Myocyte (in vitro differentiated cells): ENCODE results near the gene TTLL8. TPM values are rescaled to one million over a fixed set of nuclear protein-coding genes. Genes with fewer than 3 reads are reported as not detected.

Experiments used
- DNase-seq: peaks from one replicate; pipeline ENCODE4 v3.0.0-alpha.2; 2012; ENCODE audit warnings: low read depth
- total RNA-seq: library from RNA; depleted of rRNA; stranded (reverse); fragments of >200 nt; gene quantifications from 2 replicates; pipeline ENCODE4 v1.2.3, GENCODE V29; 2014

The TTLL8 gene
- total RNA-seq, 1 donor from 2014 or later, result not detected

DNA sequence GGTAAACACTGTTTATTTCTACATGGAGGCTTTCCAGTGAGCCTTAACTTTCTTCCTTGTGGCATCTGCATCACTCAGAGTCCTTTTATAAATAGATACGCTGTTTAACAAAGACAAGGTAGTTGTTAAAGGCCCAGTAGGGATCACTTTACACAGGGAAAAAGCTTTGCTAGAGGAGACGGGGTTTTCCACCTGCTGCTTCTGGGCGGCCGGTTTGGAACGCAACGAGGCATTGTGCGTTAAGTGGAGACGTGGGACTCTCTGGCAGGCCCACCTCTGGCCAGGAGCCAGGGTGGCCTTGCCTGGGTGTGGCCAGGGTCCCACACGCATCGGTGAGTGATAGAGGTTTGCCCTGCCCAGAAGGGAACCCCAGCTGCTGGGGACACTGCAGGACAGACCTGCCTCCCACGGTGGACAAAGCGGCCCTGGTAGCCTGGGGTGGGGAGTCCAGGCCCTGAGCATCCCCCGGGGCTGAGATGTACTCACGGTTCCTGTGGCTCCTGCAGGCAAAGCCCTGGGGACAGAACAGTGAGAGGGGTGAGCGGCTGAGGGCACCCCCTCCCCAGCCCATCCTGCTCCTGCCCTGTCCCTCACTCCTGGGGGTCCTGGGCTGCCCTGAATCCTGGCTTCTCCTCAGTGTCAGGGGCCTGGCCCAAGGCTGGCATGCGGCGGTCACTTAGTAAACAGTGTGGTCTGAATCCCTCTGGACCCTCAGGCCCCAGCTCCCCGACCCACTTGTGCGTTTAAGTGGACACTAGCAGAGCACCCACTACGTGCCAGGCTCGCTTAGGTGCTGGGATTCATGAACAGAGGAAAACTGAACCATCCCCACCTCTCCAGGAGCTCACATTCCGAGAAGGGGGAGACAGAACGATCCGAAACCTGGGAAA is 49.7 kb downstream of the TTLL8 start:
- peak; percentile 12 for DNase-seq

DNA sequence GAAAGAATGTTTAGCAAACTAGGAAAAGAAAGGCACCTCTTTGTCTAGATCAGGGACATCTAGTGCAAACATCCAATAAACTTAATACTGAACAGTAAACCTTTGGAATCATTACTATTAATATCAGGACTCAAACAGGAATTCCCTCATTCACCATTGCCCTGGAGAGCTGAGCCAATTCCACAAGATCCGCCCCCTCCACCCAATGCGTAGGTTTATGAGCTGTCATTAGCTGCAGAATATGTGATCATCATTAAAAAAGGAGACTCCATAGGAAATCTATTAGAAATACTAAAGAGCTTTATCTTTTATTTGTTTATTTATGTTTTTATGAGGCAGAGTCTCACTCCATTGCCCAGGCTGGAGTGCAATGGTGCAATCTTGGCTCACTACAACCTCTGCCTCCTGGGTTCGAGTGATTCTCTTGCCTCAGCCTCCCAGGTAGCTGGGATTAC is 51.0 kb downstream of the TTLL8 start:
- DNase-seq, result no peak

DNA sequence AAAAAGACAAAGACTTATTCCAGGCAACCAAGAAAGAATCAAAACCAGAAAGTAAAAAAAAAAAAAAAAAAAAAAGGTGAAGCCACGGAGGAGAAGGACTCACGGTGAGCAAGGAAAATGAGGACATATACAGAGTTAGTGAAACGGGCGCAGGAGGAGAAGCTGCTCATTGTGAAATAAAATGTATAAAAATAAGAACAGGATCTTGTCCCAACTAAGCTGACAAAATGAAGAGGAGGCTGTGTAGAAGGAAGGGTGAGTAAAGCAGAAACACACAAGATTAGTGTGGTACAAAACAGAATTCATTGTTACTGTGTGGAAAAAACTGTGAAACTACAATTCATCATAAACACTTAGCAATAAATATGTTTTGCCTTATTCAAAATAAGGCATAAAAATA is 53.2 kb downstream of the TTLL8 start:
- DNase-seq, result no peak

DNA sequence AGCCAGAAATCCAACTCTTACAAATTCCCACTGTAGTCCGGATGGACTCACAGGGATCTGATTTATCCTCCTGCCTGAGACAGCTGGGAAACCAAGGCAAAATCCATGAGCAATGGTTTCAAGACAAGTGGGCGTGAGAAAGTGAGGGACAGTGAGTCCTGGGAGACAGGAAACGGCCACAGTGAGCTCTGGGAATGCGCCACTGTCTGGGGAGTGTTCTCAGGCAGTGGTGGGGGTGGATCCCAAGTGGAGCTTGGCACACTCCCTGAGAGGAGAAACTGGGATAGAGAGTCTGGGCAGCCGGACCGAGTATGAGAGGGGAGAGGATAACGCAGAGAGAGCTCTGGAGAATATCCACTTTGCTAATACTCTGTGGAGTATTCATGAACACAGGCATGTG is 55.3 kb downstream of the TTLL8 start:
- DNase-seq, result peak; percentile 32

DNA sequence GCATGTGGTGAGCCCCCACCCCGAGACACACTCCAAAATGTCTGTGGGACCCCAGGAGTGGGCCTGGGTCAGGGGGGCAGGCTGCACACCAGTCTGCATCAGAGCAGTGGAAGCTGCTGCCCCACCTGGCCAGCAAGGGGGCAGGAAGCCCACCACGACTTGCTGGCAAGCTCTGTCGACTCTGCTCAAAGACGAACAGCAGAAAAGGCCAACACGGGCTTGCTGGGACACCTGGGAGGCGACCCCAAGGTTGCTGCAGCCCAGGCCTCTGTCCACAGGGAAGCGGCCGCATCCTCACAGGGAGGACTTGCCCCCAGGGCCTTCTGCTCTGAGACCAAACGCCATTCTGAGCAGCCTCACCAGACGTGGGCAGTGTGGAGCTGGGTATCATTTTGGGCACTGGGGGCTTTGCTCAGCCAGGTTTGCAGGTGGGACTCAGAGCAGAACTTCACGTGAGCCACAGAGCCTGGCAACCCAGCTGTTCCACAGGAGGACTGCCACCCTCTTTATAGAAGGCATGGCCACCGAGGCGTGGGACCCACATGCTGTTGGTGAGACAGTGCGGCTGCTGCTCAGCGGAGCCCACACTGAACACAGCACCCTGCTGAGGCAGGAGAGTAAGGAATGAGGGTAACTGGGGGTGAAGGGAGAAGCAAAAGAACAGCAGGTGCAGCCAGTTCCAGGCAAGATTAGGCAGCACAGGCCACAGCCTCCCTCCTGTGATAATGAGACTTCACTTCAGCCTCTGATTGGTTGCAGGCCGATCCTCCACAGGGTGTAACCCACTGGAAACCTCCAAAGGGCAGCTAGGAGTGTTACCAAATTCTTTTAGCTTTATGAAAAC is 56.5 kb downstream of the TTLL8 start:
- DNase-seq, result no peak

DNA sequence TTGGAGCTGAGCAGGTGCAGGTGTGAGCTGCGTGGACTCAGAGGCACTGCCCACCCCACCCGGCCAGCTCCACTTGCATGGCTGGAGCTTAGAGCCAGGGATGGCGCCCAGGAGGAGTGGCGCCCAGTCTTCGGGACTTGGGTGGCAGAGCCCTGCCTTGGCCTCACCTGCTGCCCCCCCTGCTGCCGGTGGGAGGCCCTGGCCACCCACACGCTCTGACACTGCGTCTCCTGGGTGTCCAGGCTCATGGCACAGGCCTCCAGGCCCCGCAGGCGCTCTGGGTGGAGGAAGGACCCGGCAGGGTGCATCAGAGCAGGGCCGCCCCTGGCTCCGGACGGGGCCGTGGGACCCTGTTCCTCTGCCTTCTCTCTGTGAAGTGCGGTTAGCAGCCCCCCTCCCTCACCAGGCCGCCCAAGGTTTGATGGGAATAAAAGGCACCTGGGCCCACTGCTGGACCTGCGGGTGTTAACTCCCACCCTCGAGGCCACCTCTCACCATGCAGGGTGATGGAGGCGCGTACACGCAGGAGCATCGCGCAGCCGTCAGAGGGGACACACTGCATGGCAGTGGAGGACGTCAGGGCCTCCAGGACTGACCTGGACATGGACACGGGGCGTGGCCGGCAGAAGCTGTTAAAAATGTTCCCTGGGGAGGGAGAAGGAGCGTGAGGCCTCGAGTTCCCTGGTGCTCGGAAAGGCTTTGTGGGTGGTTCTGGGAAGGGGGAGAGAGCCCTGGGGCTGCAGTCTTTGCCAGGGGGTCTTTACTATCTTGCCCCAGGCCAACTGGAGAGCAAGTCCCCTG is 57.3 kb downstream of the TTLL8 start:
- DNase-seq, result no peak

DNA sequence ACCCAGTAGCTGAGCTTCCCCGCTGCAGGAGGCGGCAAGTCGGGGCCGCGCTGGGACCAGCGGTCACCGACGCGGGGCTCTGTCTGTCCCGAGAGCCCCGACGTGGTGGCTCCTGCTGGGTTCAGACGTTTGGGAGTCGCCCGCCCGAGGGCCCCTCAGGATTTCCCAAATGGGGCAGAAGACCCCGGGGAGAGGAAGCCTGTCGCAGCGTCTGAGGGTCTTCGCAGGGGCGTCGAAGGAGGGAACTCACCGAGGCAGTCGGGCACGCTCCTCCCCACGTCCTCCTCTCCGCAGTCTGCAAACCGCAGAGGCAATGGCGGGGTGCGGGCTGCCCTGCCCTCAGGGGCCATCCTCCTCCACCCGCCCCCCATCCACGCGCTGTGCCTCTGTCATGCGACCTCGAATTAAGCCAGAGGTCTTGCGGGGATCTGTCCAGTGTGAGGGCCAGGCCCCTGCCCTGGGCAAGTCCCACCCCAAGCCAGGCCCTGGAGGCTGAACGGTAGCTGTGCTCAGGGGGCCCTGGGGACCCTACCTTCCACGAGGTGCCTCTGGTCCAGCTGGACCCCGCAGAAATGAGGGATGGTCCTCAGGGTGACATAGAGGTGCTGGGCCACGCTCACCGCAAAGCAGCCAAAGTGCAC is 58.0 kb downstream of the TTLL8 start:
- DNase-seq, result no peak

DNA sequence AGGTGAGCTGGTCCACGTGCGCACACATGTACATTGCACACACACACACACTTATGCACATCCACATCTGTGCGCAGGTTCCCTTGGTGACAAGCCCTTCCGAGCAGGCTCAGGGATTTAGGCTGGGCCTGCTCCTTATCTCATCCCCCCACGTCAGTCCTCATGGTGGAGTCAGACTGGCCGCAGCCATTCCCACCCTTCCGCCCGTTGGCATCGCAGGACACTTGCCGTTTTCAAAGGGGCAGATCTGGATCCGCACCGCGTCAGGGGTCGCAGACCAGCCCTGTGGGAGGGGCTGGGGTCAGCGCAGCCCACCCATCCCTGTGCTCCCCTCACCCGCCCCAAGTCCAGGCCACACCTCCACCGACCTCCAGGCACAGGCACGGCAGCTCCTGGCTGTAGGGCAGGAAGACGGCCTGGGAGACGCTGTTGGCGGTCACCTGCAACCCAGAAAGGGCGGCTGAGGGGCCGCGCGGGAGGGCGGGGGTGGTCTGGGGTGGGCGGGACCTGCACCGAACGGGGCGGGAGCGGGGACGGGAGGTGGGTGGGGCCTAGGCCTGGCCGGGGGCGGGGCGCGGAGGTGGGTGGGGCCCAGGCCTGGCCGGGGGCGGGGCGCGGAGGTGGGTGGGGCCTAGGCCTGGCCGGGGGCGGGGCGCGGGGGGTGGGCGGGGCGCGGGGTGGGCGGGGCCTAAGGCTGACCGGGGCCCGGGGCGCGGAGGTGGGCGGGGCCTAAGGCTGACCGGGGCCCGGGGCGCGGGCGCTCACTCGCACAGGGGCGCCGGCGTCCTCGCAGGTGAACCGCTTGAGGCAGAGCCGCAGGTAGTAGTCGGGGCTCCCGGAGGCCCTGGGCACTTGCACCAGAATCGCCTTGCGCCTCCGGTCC is 58.8 kb downstream of the TTLL8 start:
- no peak for DNase-seq

DNA sequence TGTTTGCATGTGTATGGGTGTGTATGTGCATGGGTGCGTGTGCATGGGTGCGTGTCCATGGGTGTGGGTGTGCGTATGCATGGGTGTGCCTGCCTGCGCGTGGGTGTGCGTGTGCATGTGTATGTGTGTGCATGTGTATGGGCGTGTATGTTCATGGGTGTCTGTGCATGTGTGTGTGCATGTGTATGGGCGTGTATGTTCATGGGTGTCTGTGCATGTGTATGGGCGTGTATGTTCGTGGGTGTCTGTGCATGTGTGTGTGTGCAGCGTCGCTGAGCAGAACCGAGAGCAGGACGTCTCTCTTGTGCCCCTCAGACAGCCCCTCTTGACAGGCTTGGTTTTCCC is 59.4 kb downstream of the TTLL8 start:
- no peak for DNase-seq

DNA sequence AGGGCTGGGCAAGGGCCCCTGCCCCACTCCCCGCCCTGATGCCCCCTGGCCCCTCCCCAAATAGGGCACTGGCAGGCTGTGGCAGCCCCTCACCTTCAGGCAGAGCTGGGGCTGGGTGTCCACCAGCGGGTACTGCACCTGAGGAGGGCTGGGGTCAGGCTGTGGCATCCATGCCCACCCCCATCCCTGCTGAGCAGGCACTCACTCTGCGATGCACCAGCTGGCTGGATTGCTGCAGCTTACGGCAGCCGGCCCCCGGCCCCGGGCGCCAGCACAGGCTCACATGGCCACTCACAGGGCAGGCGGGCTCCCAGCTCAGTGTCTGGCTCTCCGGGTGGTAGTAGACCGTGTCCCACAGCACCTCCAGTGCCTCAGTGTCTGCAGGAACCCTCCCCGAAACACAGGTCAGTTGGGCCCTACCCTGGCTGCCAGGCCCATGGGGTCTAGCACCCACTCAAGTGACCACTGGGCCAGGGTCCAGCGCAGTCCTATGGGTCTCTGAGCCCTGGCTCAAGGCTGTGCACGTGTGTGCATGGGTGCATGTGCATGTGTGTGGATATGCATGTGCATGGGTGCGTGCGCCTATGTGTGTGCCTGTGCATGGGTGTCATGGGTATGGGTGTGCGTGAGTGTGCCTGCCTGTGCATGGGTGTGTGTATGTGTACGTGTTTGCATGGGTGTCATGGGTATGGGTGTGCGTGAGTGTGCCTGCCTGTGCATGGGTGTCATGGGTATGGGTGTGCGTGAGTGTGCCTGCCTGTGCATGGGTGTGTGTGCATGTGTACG is 60.0 kb downstream of the TTLL8 start:
- DNase-seq, result no peak

DNA sequence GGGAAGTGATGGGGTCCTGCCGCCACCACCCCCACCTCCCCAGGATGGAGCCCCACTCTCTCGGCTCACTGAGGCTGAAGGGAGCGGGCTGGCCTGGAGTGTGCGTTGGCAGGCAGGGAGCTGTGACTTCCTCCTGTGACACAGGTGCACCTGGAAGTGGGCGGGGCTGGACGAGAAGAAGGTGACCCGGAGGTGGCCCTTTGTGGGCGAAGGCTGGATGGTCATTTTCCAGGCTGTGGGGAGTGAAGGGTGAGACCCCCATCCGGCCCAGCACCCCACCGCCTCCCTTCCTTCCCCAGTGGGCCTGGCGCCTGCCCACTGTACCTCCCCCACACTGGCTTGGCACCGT is 60.9 kb downstream of the TTLL8 start:
- DNase-seq, result no peak

DNA sequence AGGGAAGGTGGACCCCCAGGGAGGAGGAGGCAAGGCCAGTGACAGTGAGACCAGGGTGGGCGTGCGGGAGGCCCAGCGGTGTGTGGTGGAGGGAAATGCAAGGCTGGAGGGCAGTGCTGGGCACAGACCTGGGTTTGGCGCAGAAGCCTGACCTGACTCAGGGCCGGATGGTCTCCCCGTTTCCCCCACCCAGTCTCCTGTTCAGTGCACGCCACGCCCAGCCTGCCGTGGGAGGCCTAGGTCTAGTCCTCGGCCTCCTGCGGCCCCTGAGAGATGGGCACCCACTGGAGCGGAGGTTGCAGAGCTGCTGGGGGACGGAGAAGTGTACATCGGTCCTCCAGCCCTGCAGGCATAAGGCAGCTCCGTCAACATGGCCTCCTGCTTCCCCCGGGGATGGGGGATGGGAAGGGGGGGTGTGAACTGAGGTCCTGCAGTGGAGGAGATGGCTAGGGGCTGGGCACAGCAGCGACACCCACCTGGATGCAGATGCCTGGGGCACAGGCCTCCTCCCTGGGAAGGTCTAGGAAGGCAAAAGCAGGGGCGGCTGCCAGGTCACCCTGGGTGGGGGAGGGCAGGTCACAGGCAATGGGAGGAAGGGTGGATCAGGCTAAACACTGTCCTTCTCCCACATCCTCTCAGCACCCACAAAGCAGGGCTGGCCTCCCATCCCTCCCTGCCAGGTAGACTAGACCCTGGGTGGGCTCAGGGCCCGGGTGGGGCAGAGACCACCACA is 61.4 kb downstream of the TTLL8 start:
- no peak for DNase-seq

DNA sequence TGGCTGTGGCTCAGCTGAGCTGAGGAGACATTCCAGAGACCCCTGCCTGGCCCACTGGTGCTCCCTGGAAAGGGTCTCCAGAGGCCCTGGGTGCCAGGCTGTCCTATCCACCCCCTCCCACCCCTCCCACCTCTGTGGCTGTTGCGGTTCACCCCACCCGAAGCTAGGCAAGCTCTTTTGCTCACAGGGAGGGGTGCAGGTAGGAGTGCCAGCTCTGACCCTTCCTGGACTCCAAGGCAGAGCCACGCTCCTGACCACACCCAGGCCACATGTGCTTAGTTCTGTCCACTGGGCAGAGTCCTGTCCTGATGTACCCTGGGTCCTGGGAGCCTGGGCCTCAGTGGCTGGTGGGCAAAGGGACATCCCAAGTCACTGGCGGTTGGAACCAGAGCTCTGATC is 62.0 kb downstream of the TTLL8 start:
- DNase-seq, result no peak

DNA sequence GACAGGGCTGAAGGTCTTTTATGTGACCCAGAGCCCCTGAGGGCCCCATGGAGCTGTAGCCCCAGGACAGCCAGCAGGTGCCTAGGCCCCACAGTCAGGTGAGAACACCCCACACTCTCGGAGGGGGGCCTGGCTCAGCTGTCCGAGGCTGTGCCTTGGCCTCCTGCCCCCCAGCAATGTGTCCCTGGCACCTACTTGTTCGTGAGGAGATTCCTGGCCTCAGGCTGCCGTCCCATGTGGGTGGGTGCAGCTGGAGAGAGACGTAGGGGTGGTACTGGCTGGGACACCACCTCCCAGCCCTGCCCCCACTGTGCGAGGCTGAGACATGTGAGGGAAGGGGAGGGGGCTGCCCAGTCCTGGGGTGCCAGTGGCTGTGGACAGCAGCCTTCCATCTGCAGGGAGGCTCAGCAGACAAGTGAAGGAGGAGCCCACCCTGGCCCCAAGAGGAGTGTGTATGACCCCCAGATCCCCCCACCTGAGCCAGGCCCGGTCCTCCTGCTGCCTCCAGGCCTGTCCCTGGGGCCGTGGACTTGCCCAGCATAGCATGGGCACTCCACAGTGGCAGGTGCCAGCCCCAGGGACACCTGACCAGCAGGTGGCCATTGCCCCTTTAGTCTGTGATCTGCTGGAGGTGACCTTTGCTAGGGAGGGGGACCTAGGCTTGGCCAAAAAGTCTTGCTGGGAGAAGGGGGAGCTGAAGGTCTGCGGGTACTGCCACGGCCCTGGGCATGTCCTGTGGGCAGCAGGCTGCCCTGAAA is 62.6 kb downstream of the TTLL8 start:
- DNase-seq, result no peak

DNA sequence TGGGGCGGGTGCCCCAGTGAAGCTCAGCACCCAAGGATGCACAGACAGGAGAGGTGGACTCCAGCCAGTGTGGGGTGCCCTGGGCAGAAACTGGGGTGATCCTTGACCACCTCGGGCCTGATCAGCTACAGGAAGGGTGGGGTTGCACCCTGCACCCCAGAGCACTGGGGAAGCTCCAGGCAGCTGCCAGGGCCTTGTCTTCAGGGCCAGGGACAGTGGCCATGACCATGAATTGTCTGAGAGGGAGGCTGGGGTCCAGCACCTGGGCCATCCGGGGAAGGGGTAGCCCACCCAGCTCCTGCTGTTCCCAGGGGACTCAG is 63.1 kb downstream of the TTLL8 start:
- no peak for DNase-seq

DNA sequence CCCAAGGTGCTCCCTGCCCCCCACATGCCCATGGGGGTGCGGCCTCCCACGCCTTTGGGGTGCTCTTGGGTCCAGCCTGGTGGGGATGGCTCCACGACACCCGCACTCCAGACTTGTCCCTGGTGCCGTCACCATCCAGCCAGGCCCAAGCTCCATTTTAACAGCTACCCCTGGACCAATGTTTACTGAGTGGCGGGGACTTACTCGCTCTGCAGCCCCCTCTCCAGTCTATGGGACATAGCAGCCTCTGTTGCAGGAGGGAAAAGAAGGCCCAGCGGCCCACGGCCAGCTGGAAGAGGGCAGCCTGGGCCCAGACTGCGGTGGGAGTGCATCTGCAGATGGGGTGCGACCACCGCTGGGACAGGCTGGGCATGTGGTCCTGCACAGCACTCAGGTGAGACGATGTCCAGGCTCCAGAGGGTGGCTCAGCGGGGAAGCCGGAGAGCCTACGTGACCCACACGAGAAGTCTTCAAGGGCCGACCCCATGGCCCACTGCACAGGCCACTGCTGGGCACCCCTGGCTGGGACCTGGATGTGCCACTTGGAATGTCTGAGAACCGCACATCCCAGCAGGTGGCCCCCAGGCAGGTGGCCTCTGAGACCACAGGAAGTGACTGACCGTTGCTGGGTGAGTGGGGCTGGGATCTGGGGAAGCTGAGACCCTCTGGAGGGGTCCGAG is 63.6 kb downstream of the TTLL8 start:
- DNase-seq, result no peak

DNA sequence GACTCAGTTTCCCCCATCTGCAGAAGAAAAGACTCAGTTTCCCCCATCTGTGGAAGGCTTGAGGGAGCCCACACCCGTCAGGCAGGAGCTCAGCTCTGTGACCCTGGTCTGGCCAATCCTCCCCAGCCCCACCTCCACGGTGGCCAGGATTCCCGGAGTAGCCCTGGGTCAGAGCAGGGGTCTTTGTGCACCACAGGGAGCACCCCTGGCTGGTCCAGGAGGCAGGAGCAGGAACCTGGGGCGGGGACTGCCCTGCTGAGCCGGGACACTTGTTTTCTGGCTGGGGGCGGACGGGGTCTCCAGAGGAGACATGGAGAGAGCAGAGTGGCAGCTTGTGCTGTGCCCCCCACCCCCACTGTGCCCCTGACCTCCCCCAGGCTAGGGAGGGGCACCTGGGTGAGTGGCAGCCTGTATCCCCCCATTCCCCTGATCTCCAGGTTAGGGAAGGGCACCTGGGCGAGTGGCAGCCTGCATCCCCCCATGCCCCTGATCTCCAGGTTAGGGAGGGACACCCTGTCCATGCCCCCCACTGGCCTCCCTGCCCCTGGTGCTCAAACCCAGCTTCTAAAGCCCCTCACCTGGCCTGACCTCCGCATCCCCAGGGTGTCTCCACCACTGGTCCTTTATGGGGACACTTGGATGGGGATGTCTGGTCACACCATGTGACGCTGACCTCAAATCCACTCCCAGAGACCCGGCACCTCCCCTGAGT is 64.3 kb downstream of the TTLL8 start:
- no peak for DNase-seq
